Astrocyte (in vitro differentiated cells and primary cell): Measurements from ENCODE around the gene NOA1.
"Not testable (repeated sequence)": the region's sequence is repeated elsewhere in the genome, so short reads cannot be mapped to it uniquely, and the experiment has no call there.

Source experiments
- EZH2 ChIP-seq: IDR thresholded peaks from 2 replicates; pipeline ENCODE4 v1.6.1; 2012; ENCODE audit warnings: mild to moderate bottlenecking, low read length, inconsistent platforms; ENCODE audit not compliant: insufficient read depth
- TF ChIP-seq, protein P1 (sequence below): IDR thresholded peaks from 2 replicates; pipeline ENCODE4 v1.5.1; 2011; ENCODE audit warnings: low read depth, mild to moderate bottlenecking, inconsistent platforms, low read length, moderate library complexity; ENCODE audit not compliant: insufficient read depth

DNA sequence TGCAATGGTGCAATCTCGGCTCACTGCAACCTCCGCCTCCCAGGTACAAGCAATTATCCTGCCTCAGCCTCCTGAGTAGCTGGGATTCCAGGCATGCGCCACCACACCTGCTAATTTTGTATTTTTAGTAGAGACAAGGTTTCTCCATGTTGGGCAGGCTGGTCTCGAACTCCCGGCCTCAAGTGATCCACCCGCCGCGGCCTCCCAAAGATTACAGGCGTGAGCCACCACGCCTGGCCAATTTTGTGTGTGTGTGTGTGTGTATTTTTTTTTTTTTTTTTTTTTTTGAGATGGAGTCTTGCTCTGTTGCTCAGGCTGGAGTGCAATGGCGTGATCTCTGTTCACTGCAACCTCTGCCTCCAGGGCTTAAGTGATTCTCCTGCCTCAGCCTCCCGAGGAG, 62.4 kb downstream of the NOA1 start:
- TF ChIP-seq, protein P1, sequence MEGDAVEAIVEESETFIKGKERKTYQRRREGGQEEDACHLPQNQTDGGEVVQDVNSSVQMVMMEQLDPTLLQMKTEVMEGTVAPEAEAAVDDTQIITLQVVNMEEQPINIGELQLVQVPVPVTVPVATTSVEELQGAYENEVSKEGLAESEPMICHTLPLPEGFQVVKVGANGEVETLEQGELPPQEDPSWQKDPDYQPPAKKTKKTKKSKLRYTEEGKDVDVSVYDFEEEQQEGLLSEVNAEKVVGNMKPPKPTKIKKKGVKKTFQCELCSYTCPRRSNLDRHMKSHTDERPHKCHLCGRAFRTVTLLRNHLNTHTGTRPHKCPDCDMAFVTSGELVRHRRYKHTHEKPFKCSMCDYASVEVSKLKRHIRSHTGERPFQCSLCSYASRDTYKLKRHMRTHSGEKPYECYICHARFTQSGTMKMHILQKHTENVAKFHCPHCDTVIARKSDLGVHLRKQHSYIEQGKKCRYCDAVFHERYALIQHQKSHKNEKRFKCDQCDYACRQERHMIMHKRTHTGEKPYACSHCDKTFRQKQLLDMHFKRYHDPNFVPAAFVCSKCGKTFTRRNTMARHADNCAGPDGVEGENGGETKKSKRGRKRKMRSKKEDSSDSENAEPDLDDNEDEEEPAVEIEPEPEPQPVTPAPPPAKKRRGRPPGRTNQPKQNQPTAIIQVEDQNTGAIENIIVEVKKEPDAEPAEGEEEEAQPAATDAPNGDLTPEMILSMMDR = not testable (repeated sequence)
- not testable (repeated sequence) for TF ChIP-seq EZH2
